OCI-LY7 (cell line): ENCODE results near the gene C19orf25. TPM values are rescaled to one million over a fixed set of nuclear protein-coding genes. Genes with fewer than 3 reads are reported as not detected.

ENCODE experiments used
- BruUV-seq: library from RNA; stranded (reverse); fragments of 400-500 nt; replicated peaks from 2 replicates; lab custom pipeline; 2021; lab: Mats Ljungman, UMichigan
- CTCF ChIA-PET: fragments of 300-600 bp; sonication (Branson Sonifier 250); formaldehyde crosslinking; loops from one replicate; lab custom pipeline; 2022; ENCODE audit warnings: antibody characterized with exemption; ENCODE audit not compliant: unreplicated experiment; lab: Charles Lee
- POLR2A ChIA-PET: fragments of 300-600 bp; sonication (Branson Sonifier 250); formaldehyde crosslinking; loops from one replicate; lab custom pipeline; 2022; ENCODE audit warnings: antibody characterized with exemption; lab: Charles Lee
- DNase-seq: peaks from one replicate; pipeline ENCODE4 v3.0.0-alpha.2; 2015; ENCODE audit warnings: low spot score
- H2AFZ ChIP-seq: fragments of 200-600 bp; sonication (generic), shearing (Covaris generic); 2 replicates; pipeline ENCODE4 v1.6.1; 2014; ENCODE audit warnings: mild to moderate bottlenecking, antibody characterized with exemption, low read length, moderate library complexity
- H3K27ac ChIP-seq: fragments of 200-600 bp; sonication (generic); 2 replicates; pipeline ENCODE4 v1.5.1; 2014; ENCODE audit warnings: mixed run types, low read depth, mild to moderate bottlenecking, moderate library complexity, low read length, inconsistent platforms; ENCODE audit not compliant: poor library complexity, severe bottlenecking
- H3K36me3 ChIP-seq: fragments of 200-600 bp; sonication (generic); 2 replicates; pipeline ENCODE4 v1.6.1; 2014; ENCODE audit warnings: mild to moderate bottlenecking, antibody characterized with exemption, low read length, moderate library complexity, mixed read lengths; ENCODE audit not compliant: insufficient read depth
- H3K4me1 ChIP-seq: fragments of 200-600 bp; sonication (generic); 2 replicates; pipeline ENCODE4 v1.5.1; 2014; ENCODE audit warnings: mild to moderate bottlenecking, low read length; ENCODE audit not compliant: insufficient read depth, poor library complexity, severe bottlenecking
- H3K4me2 ChIP-seq: fragments of 200-600 bp; sonication (generic); 2 replicates; pipeline ENCODE4 v1.6.1; 2014; ENCODE audit warnings: mild to moderate bottlenecking, low read length
- H3K4me3 ChIP-seq: fragments of 200-600 bp; sonication (generic); 2 replicates; pipeline ENCODE4 v1.5.1; 2014; ENCODE audit warnings: mild to moderate bottlenecking, low read depth, low read length; ENCODE audit not compliant: poor library complexity, severe bottlenecking
- H3K79me2 ChIP-seq: fragments of 200-600 bp; sonication (generic); 2 replicates; pipeline ENCODE4 v1.6.1; 2016; ENCODE audit warnings: low read depth, mild to moderate bottlenecking, low read length, moderate library complexity, mixed read lengths; ENCODE audit not compliant: insufficient read depth
- H3K9me2 ChIP-seq: fragments of 200-600 bp; sonication (generic); 2 replicates; pipeline ENCODE4 v1.6.1; 2016; ENCODE audit warnings: mild to moderate bottlenecking, low read length, mixed read lengths; ENCODE audit not compliant: insufficient read depth
- H3K9me3 ChIP-seq: fragments of 200-600 bp; sonication (generic); 2 replicates; pipeline ENCODE4 v1.6.1; 2014; ENCODE audit warnings: mild to moderate bottlenecking, mixed run types, low read length, mixed read lengths
- H4K20me1 ChIP-seq: fragments of 200-600 bp; sonication (generic); 2 replicates; pipeline ENCODE4 v1.6.1; 2014; ENCODE audit warnings: mild to moderate bottlenecking, antibody characterized with exemption, low read length, moderate library complexity, mixed read lengths; ENCODE audit not compliant: insufficient read depth
- EZH2phosphoT487 ChIP-seq: fragments of 200-600 bp; sonication (generic); IDR thresholded peaks from 2 replicates; pipeline ENCODE4 v1.6.1; 2018; ENCODE audit warnings: low read depth, borderline replicate concordance, mild to moderate bottlenecking, mixed run types, antibody characterized with exemption, low read length, moderate library complexity, mixed read lengths
- intact Hi-C: fragments of 100-400 bp; cut with micrococcal nuclease; formaldehyde crosslinking; loops from one replicate; pipeline ENCODE4 v1.10.0; 2022; ENCODE audit not compliant: unreplicated experiment
- total RNA-seq, 2 experiments: library from RNA; depleted of rRNA in 1 of 2; stranded (reverse); fragments of >200 nt in 1 of 2; shearing (Covaris generic) in 1 of 2; gene quantifications; 2 replicates each; pipeline ENCODE4 v1.2.3, GENCODE V29; 2014 to 2022
- TF ChIP-seq, protein P1 (sequence below): fragments of 200-600 bp; sonication (generic); conservative IDR thresholded peaks from 2 replicates; pipeline ENCODE4 v1.5.1; 2014; ENCODE audit warnings: mild to moderate bottlenecking, antibody characterized with exemption, low read length, moderate library complexity, mixed read lengths

C19orf25 gene
- total RNA-seq, 2 experiments from 2014 or later, result 45.6 to 58.6 TPM

DNA sequence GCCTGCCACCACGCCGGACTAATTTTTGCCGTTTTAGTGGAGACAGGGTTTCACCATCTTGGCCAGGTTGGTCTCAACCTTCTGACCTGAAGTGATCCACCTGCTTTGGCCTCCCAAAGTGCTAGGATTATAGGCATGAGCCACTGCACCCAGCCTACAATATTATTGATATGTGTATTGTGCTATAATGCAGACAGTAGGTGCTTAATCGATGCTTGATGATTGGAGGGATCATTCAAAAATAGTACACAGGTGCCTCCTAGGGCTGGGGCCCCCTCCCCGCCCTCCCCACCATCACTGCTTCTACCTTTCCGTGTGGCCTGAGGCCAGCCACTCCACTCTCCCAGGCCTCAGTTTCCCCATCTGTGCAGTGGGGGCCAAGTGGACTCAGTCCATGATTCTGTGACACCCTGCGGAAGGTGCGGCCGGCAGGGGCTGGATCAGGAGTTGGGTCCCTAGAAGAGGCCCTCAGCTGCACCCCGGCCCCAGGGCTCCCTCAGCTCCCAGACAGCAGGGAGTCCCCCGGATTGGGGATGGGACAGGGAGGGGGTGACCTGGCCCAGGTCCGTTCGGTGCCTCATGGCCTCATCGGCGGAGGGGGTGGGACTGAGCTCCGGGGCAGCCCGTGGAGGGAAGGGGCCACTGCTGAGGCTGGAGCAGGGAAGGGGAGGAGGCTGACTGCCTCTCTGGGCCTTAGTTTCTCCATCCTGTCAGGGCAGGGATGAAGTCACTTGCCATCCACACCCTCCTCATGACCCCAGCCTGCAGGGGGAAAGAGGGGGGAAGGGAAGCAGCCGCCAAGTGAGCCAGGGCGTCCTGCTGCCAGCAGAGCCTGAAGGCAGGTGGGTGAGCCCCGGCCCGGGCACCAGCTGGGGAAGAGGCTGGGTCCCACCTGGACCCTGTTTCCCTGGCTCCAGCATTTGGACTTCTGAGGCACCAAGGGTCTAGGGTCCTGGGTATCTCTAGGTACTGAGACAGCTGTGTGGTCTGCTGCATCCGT, 32.6 kb upstream of the C19orf25 start:
- Histone ChIP-seq H3K4me2 (no peak overlapping the region), H3K36me3 (no peaks in the 10 kb centered on the region), H2AFZ (no peak overlapping the region), H3K4me1 (peaks cover 4% of the 10 kb centered on the region), H3K79me2 (no peaks in the 10 kb centered on the region), H4K20me1 (no peaks in the 10 kb centered on the region), H3K9me3 (no peaks in the 10 kb centered on the region), H3K9me2 (no peaks in the 10 kb centered on the region), H3K27ac (no peak overlapping the region), H3K4me3 (no peak overlapping the region)
- no peak for DNase-seq
- no TSS peak for BruUV-seq
- CTCF ChIA-PET, result no interaction called here
- TF ChIP-seq EZH2phosphoT487, result no peak
- TF ChIP-seq, protein P1, sequence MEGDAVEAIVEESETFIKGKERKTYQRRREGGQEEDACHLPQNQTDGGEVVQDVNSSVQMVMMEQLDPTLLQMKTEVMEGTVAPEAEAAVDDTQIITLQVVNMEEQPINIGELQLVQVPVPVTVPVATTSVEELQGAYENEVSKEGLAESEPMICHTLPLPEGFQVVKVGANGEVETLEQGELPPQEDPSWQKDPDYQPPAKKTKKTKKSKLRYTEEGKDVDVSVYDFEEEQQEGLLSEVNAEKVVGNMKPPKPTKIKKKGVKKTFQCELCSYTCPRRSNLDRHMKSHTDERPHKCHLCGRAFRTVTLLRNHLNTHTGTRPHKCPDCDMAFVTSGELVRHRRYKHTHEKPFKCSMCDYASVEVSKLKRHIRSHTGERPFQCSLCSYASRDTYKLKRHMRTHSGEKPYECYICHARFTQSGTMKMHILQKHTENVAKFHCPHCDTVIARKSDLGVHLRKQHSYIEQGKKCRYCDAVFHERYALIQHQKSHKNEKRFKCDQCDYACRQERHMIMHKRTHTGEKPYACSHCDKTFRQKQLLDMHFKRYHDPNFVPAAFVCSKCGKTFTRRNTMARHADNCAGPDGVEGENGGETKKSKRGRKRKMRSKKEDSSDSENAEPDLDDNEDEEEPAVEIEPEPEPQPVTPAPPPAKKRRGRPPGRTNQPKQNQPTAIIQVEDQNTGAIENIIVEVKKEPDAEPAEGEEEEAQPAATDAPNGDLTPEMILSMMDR, result no peak
- POLR2A ChIA-PET, result no interaction called here
- intact Hi-C loops, result no loop called here

DNA sequence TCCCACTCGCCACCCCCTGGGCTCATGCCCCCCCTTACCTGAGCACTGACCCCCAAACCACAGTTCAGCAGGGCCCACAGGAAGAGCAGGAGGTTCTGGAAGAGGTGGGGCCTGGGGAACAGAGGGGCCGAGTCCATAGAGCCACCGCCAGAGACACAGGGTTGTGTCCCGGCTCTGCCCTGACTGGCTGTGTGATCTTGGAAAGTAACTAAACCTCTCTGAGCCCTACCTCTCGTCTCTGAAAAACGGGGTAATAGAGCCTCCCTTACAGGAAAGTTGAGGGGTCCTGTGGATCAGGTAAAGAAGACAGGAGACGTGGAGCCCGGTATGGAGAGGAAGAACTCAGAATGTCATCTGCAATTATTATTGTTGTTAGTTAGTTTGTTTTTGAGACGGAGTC, 31.8 kb upstream of the C19orf25 start:
- Histone ChIP-seq H3K79me2 (no peaks in the 10 kb centered on the region), H3K4me3 (no peak overlapping the region), H4K20me1 (no peaks in the 10 kb centered on the region), H3K4me1 (peaks cover 4% of the 10 kb centered on the region), H2AFZ (no peak overlapping the region), H3K4me2 (no peak overlapping the region), H3K9me3 (no peaks in the 10 kb centered on the region), H3K9me2 (no peaks in the 10 kb centered on the region), H3K27ac (no peak overlapping the region), H3K36me3 (no peaks in the 10 kb centered on the region)
- ChIA-PET POLR2A (no interaction called here), CTCF (no interaction called here)
- DNase-seq, result no peak
- BruUV-seq, result no TSS peak
- no peak for TF ChIP-seq EZH2phosphoT487
- TF ChIP-seq, protein P1, result no peak
- intact Hi-C loops, result no loop called here

DNA sequence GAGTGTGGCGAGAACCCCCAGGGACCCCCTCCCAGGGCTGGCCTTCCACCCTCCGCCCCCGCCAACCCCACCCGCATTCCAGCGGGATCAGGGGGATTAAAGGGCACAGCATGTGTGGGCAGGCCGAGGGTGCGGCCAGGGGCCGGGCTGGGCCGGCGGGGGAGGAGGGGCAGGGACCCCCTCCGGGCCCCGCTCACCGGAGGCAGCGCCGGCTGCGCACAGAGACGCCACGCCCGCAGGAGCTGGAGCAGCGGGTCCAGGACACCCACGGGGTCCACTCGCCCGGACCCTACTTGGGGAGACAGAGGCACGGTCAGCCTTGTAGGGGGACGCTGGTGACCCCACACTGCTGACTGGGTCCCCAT, 31.4 kb upstream of the C19orf25 start:
- Histone ChIP-seq H4K20me1 (no peaks in the 10 kb centered on the region), H3K9me2 (no peaks in the 10 kb centered on the region), H3K27ac (no peak overlapping the region), H2AFZ (no peak overlapping the region), H3K36me3 (no peaks in the 10 kb centered on the region), H3K79me2 (no peaks in the 10 kb centered on the region), H3K4me3 (no peak overlapping the region), H3K4me2 (no peak overlapping the region), H3K9me3 (no peaks in the 10 kb centered on the region), H3K4me1 (peaks cover 4% of the 10 kb centered on the region)
- TF ChIP-seq, protein P1, result no peak
- TF ChIP-seq EZH2phosphoT487, result no peak
- CTCF ChIA-PET, result no interaction called here
- intact Hi-C loops, result no loop called here
- POLR2A ChIA-PET, result no interaction called here
- no peak for DNase-seq
- BruUV-seq, result no TSS peak
